T-cell (primary cell): ENCODE measurements around the gene KAT7. TPM values are rescaled to one million over a fixed set of nuclear protein-coding genes. Genes with fewer than 3 reads are reported as not detected.

Experiments
- ATAC-seq, 4 experiments: fragments of 200-7000 bp in 3 of 4; fragments of 150-1000 bp in 1 of 4; cut with Tn5 transposase; replicated peaks in 1 of 4; 1 replicate in 3 of 4; 2 replicates in 1 of 4; pipeline ENCODE4 v1.10.0; 2021; ENCODE audit warnings: moderate library complexity in 3 of 4, mild to moderate bottlenecking in 2 of 4, moderate number of reproducible peaks in 1 of 4
- CTCF ChIA-PET, 2 donors: fragments of 300-600 bp; sonication (Branson Sonifier 250); formaldehyde crosslinking; loops; one replicate each; lab custom pipeline; 2022; ENCODE audit warnings: antibody characterized with exemption in 2 of 2; lab: Charles Lee
- POLR2A ChIA-PET, 2 donors: fragments of 300-600 bp; sonication (Branson Sonifier 250); formaldehyde crosslinking; loops; one replicate each; lab custom pipeline; 2022; ENCODE audit warnings: antibody characterized with exemption in 2 of 2; lab: Charles Lee
- DNase-seq, 35 experiments: peaks; one replicate each; pipeline versions ENCODE4 v3.0.0 to v3.0.0-alpha.2; 2013 to 2023
- H3K27ac ChIP-seq: one replicate; pipeline ENCODE4 v1.5.1; 2013; ENCODE audit warnings: low read length
- H3K27me3 ChIP-seq, 2 experiments: replicated peaks in 1 of 2; 1 replicate in 1 of 2; 2 replicates in 1 of 2; pipeline versions ENCODE4 v1.6.1 to v1.7.0; 2013; ENCODE audit warnings: low read length in 1 of 2, mixed read lengths in 1 of 2; ENCODE audit not compliant: control insufficient read depth in 2 of 2, insufficient read depth in 2 of 2; ENCODE audit errors: extremely low read depth in 1 of 2
- H3K36me3 ChIP-seq, 2 donors: 1 replicate in 1 of 2; 2 replicates in 1 of 2; pipeline versions ENCODE4 v1.6.1 to v1.7.0; 2013; ENCODE audit warnings: low read length in 1 of 2; ENCODE audit not compliant: control insufficient read depth in 2 of 2, insufficient read depth in 1 of 2; ENCODE audit errors: extremely low read depth in 1 of 2
- H3K4me1 ChIP-seq, 2 experiments: 1 replicate in 1 of 2; 2 replicates in 1 of 2; pipeline versions ENCODE4 v1.6.1 to v1.7.0; 2013; ENCODE audit warnings: low read length in 2 of 2, mixed read lengths in 1 of 2; ENCODE audit not compliant: insufficient read depth in 2 of 2, control insufficient read depth in 1 of 2; ENCODE audit errors: extremely low read depth in 1 of 2
- H3K4me3 ChIP-seq, 2 donors: 1 replicate in 1 of 2; 2 replicates in 1 of 2; pipeline versions ENCODE4 v1.5.1 to v1.7.0; 2013; ENCODE audit warnings: mild to moderate bottlenecking in 2 of 2, low read length in 1 of 2, moderate library complexity in 1 of 2; ENCODE audit not compliant: control insufficient read depth in 1 of 2; ENCODE audit errors: extremely low read depth in 1 of 2
- H3K9me3 ChIP-seq: 2 replicates; pipeline ENCODE4 v1.7.0; 2013
- H3K27ac Mint-ChIP-seq, 2 donors: one replicate each; pipeline ENCODE4 v1.8.0; 2020 to 2021; ENCODE audit warnings: mild to moderate bottlenecking in 2 of 2, mixed read lengths in 2 of 2
- H3K27me3 Mint-ChIP-seq, 2 donors: one replicate each; pipeline ENCODE4 v1.8.0; 2021 to 2022; ENCODE audit warnings: mixed read lengths in 2 of 2
- H3K36me3 Mint-ChIP-seq: one replicate; pipeline ENCODE4 v1.8.0; 2021; ENCODE audit warnings: mixed read lengths
- H3K4me1 Mint-ChIP-seq, 3 donors: one replicate each; pipeline ENCODE4 v1.8.0; 2020 to 2022; ENCODE audit warnings: mixed read lengths in 3 of 3, mild to moderate bottlenecking in 1 of 3
- H3K4me3 Mint-ChIP-seq, 3 donors: one replicate each; pipeline ENCODE4 v1.8.0; 2020 to 2022; ENCODE audit warnings: mild to moderate bottlenecking in 3 of 3, mixed read lengths in 3 of 3, moderate library complexity in 3 of 3
- H3K9me3 Mint-ChIP-seq, 3 donors: one replicate each; pipeline ENCODE4 v1.8.0; 2020 to 2022; ENCODE audit warnings: mixed read lengths in 3 of 3
- WGBS: methylation state at CpG from one replicate; pipeline ENCODE4 v1.1.5; 2013; ENCODE audit warnings: missing lambda C conversion rate; ENCODE audit not compliant: insufficient coverage; 5-methylcytosine and 5-hydroxymethylcytosine counted together
- total RNA-seq, 35 experiments: library from RNA in 6 of 35; stranded (reverse) in 6 of 35; fragments of 120-200 nt in 1 of 35; gene quantifications; one replicate each; pipeline versions ENCODE4 v1.2.1 to v1.2.4 and lab custom pipeline; 2013 to 2026

Gene KAT7
- total RNA-seq, 5 donors from 2014 or later (not counting 1 experiment from before 2014, with no cell fraction given): 96.8 to 197 (median 99.7) TPM

GRCh38 chr17:49842846-49843245 lies 54.4 kb downstream of the KAT7 start:
- peaks cover 8 to 16% (median 12%) of the 10 kb centered on the region in 3 donors for H3K4me1 Mint-ChIP-seq
- H3K27me3 Mint-ChIP-seq: no peaks in the 10 kb centered on the region
- H3K27me3 ChIP-seq: no peaks in the 10 kb centered on the region
- whole genome bisulfite sequencing: 100% methylated on average over 3 of the region's 6 CpGs
- ChIA-PET POLR2A (no interaction called here), CTCF (no interaction called here)
- peaks cover 0 to 13% of the 10 kb centered on the region in 2 experiments for H3K4me1 ChIP-seq
- peaks cover 0 to 21% of the 10 kb centered on the region in 2 donors for H3K36me3 ChIP-seq
- H3K9me3 Mint-ChIP-seq: no peaks in the 10 kb centered on the region
- peak overlapping the region in 1 of 2 donors; percentile 10 for H3K27ac Mint-ChIP-seq
- no peaks in the 10 kb centered on the region for H3K9me3 ChIP-seq
- ATAC-seq: no peak
- no peak overlapping the region for H3K27ac ChIP-seq
- H3K4me3 ChIP-seq: no peak overlapping the region
- peaks cover 14% of the 10 kb centered on the region for H3K36me3 Mint-ChIP-seq
- no peak for DNase-seq
- H3K4me3 Mint-ChIP-seq: no peak overlapping the region

- CTCF ChIA-PET: no interaction called here
Measured at GRCh38 chr17:49843774-49844350, 55.4 kb downstream of the KAT7 start.

DNA sequence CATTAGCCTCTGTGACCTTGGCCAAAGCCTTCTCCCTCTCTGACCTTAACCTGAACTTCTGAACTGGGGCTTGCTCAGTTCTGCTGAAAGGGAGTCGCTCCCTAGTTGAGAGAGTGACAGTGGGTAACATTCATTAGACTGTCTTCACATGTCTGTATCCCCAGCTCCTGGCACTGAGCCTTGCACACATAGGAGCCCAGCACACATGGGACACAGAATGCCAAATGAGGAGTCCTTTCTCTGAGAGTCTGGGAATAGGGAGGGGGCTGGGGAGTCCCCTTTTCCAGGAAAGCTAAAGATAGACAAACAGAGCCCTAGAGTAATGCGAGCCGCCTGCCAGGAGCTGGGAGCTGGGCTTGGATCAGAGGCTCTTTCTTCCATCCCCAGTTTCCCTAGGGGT lies 56.8 kb downstream of the KAT7 start:
- 79% methylated on average over 2 of the region's 3 CpGs for WGBS
- ChIA-PET POLR2A (no interaction called here), CTCF (no interaction called here)
- H3K27me3 ChIP-seq: no peaks in the 10 kb centered on the region
- no peak overlapping the region for H3K27ac ChIP-seq
- peaks cover 9% of the 10 kb centered on the region for H3K36me3 Mint-ChIP-seq
- no peaks in the 10 kb centered on the region for H3K9me3 Mint-ChIP-seq
- H3K27me3 Mint-ChIP-seq: no peaks in the 10 kb centered on the region
- H3K36me3 ChIP-seq: peaks cover 0 to 15% of the 10 kb centered on the region in 2 donors
- no peaks in the 10 kb centered on the region for H3K9me3 ChIP-seq
- no peak overlapping the region for H3K4me3 Mint-ChIP-seq
- DNase-seq: no peak
- peak overlapping the region in 1 of 2 donors; percentile 44 for H3K27ac Mint-ChIP-seq
- ATAC-seq: no peak
- H3K4me1 Mint-ChIP-seq: peaks cover 13 to 18% (median 16%) of the 10 kb centered on the region in 3 donors
- no peak overlapping the region for H3K4me3 ChIP-seq
- H3K4me1 ChIP-seq: peaks cover 0 to 17% of the 10 kb centered on the region in 2 experiments

More at GRCh38 chr17:49843774-49844350, 55.4 kb downstream of the KAT7 start:
- WGBS: 90% methylated on average over 3 of the region's 6 CpGs
- Histone ChIP-seq H3K4me1 (peaks cover 0 to 13% of the 10 kb centered on the region in 2 experiments), H3K27ac (no peak overlapping the region), H3K27me3 (no peaks in the 10 kb centered on the region), H3K9me3 (no peaks in the 10 kb centered on the region), H3K4me3 (no peak overlapping the region), H3K36me3 (peaks cover 0 to 15% of the 10 kb centered on the region in 2 donors)
- Mint-ChIP-seq H3K36me3 (peaks cover 11% of the 10 kb centered on the region), H3K4me1 (peaks cover 8 to 16% (median 12%) of the 10 kb centered on the region in 3 donors), H3K27me3 (no peaks in the 10 kb centered on the region), H3K4me3 (no peak overlapping the region), H3K9me3 (no peaks in the 10 kb centered on the region), H3K27ac (peak overlapping the region in 1 of 2 donors; percentile 68)
- POLR2A ChIA-PET: no interaction called here
- ATAC-seq: no peak
- DNase-seq: peak in 3 of 35 experiments; percentile 7 to 45 (median 12)

GRCh38 chr17:49846938-49847712 lies 58.6 kb downstream of the KAT7 start:
- Mint-ChIP-seq H3K36me3 (peaks cover 9% of the 10 kb centered on the region), H3K27me3 (no peaks in the 10 kb centered on the region), H3K4me1 (peaks cover 24 to 27% (median 27%) of the 10 kb centered on the region in 3 donors), H3K9me3 (no peaks in the 10 kb centered on the region), H3K27ac (peak overlapping the region in 1 of 2 donors; percentile 23), H3K4me3 (no peak overlapping the region)
- Histone ChIP-seq H3K9me3 (no peaks in the 10 kb centered on the region), H3K36me3 (peaks cover 0 to 15% of the 10 kb centered on the region in 2 donors), H3K4me1 (peaks cover 0 to 32% of the 10 kb centered on the region in 2 experiments), H3K27me3 (no peaks in the 10 kb centered on the region), H3K4me3 (no peak overlapping the region), H3K27ac (no peak overlapping the region)
- POLR2A ChIA-PET: no interaction called here
- DNase-seq (no peak), ATAC-seq (no peak)
- CTCF ChIA-PET: no interaction called here
- 92% methylated on average over 8 of the region's 9 CpGs for WGBS

DNA sequence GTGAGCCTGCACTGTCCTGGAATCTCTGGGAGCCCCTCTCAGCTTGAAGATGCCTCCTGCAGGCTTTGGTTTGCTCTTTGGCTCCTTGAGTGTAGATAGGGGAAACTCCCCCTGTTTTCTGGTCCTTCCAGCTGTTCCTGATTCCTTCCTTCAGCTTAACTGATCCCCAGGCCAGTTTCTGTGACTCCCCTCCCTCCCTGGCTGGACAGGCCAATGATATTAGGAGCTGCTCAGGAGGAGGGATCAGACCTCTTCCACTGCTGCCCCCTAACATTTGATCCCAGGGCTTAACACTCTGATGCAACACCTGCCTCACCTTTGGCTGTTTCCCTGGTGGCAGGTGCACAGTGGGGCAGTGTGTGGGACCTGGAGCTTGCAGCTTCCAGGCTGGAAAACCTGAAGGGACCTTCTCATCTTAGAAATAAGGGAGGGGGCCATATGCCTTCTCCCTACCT lies 59.6 kb downstream of the KAT7 start, which contains the start of gene TAC4:
Gene TAC4, minus strand, starts transcription at position 51 of the 455 bp plus-strand sequence. CDS start 52 bp downstream, outside the sequence.
- Mint-ChIP-seq H3K36me3 (peaks cover 4% of the 10 kb centered on the region), H3K27ac (peak within 1 kb of the TSS; percentile 23 to 37), H3K27me3 (no peaks in the 10 kb centered on the region), H3K4me3 (no peak within 1 kb of the TSS), H3K9me3 (no peaks in the 10 kb centered on the region), H3K4me1 (peaks cover 28 to 29% (median 28%) of the 10 kb centered on the region in 3 donors)
- CTCF ChIA-PET: interaction anchor here in 1 of 2 donors (0.6 kb wide), 1 partner anchor 291 kb away, joined by 3 read pairs; no protein-coding TSS in a partner anchor
- no peaks in the 10 kb centered on the region for H3K9me3 ChIP-seq
- peaks cover 0 to 15% of the 10 kb centered on the region in 2 donors for H3K36me3 ChIP-seq
- ATAC-seq (no peak), DNase-seq (no peak)
- peaks cover 0 to 33% of the 10 kb centered on the region in 2 experiments for H3K4me1 ChIP-seq
- no peak within 1 kb of the TSS for H3K4me3 ChIP-seq
- POLR2A ChIA-PET: no interaction called here
- no peak within 1 kb of the TSS for H3K27ac ChIP-seq
- H3K27me3 ChIP-seq: no peaks in the 10 kb centered on the region

- Mint-ChIP-seq H3K27ac (peak overlapping the region; percentile 5 to 37), H3K9me3 (no peaks in the 10 kb centered on the region), H3K4me3 (no peak overlapping the region), H3K27me3 (no peaks in the 10 kb centered on the region), H3K36me3 (peaks cover 4% of the 10 kb centered on the region), H3K4me1 (peaks cover 28% of the 10 kb centered on the region in 3 donors)
- POLR2A ChIA-PET: no interaction called here
- H3K9me3 ChIP-seq: no peaks in the 10 kb centered on the region
- no peak overlapping the region for H3K27ac ChIP-seq
- 100% methylated on average over 1 of the region's 5 CpGs for WGBS
- H3K36me3 ChIP-seq: peaks cover 0 to 15% of the 10 kb centered on the region in 2 donors
- no peak overlapping the region for H3K4me3 ChIP-seq
- CTCF ChIA-PET: interaction anchor here in 1 of 2 donors (0.6 kb wide), 1 partner anchor 292 kb away, joined by 3 read pairs; no protein-coding TSS in a partner anchor
- ATAC-seq (no peak), DNase-seq (no peak)
- H3K4me1 ChIP-seq: peaks cover 0 to 32% of the 10 kb centered on the region in 2 experiments
- no peaks in the 10 kb centered on the region for H3K27me3 ChIP-seq
Measured at GRCh38 chr17:49848739-49849138, 60.3 kb downstream of the KAT7 start.
